Measurements from ENCODE around the gene MLLT3.

Gene MLLT3

GRCh38 chr9:20428976-20429375 lies 193.3 kb downstream of the MLLT3 start:
- no peak for DNase-seq (ENCODE audit: low read depth in 1 of 2, low spot score in 1 of 2)

DNA sequence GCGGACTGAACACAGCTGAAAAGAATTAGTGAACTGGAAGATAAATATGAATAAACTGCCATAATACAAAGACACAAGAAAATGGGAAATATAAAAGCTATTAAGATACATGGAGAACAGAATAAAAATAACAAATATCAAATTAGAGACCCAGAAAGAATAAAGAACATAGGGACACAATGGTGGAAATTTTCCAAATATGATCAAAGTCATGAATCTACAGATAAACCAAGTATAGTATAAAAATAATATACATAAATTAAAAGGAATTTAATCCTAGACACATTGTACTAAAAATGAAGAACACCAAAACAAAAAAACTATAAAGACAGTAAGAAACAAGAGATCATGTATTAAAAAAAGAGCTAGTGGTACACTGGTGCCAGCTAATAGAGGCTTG lies 194.9 kb downstream of the MLLT3 start:
- DNase-seq (ENCODE audit: low read depth in 1 of 2, low spot score in 1 of 2), result no peak

GRCh38 chr9:20426019-20426418 lies 196.3 kb downstream of the MLLT3 start:
- DNase-seq (ENCODE audit: low read depth in 1 of 2, low spot score in 1 of 2), result no peak

DNA sequence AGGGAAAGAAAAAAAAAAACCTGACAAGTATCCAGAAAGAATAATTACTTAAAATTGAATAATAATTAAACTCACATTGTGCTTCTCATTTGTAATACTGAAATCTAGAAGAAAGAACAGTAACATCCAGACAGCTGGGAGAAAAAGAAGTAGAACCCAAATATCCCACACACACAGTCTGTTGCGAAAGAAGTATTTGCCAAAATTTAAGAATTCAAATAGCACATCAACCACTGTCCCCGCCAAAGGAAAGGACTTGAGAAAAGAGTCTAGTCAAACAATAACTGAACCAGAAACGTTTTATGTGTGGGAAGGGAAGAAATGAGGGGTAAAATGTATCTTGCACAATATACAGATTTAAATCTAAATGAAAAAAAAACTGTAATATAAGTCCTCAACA lies 202.8 kb downstream of the MLLT3 start:
- DNase-seq (ENCODE audit: low read depth in 1 of 2, low spot score in 1 of 2), result no peak

DNA sequence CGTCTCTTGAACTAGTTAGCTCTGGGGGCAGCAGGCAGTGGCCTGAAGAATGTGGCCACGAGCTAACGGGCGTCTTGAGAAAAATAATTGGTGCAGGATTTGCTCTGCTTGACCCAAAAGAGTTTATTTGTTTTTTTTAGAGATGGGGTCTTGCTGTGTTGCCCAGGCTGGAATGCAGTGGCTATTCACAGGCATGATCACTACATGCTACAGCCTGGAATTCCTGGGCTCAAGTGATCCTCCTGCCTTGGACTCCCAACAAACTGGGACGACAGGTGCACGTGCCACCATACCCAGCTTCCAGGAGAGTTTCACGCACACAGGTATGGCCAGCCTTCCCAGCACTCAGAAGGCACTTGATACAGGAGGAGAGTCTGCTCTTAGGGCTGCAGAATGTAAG lies 203.8 kb downstream of the MLLT3 start:
- no peak for DNase-seq (ENCODE audit: low read depth in 1 of 2, low spot score in 1 of 2)

DNA sequence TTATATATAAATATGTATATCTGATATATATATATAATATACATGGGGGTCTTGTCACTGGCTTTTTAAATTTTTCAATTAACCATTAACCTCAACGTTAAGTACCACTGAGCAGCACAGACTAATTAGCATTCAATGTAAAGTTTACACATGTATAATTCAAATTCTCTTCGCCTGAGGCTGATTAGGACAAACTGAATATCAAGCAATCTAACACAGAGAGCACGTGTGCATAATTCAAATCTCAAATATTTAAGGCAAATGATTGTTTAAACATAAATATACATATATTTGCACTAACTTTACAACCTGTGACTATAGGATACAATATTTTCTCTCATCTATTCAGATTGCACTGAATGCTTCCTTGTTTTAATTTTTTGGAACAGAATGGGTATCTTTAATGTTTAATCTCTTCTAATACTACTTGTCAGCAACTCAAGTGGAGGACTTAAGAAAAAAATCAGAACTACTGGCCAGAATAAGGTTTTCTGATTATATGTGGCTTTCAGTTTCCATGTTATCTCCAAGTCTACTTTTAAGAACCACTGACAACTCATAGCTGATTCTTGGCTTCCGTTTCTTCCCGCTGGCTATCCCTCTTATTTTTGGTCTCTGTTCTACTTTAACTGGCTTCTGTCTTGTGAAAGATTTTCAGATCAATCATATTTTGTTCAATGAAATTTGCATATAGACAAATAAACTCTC lies 204.8 kb downstream of the MLLT3 start:
- no peak for DNase-seq (ENCODE audit: low read depth in 1 of 2, low spot score in 1 of 2)

- no peak for DNase-seq (ENCODE audit: low read depth in 1 of 2, low spot score in 1 of 2)
These were observed 208.1 kb downstream of the MLLT3 start for GRCh38 chr9:20414150-20414549.

DNA sequence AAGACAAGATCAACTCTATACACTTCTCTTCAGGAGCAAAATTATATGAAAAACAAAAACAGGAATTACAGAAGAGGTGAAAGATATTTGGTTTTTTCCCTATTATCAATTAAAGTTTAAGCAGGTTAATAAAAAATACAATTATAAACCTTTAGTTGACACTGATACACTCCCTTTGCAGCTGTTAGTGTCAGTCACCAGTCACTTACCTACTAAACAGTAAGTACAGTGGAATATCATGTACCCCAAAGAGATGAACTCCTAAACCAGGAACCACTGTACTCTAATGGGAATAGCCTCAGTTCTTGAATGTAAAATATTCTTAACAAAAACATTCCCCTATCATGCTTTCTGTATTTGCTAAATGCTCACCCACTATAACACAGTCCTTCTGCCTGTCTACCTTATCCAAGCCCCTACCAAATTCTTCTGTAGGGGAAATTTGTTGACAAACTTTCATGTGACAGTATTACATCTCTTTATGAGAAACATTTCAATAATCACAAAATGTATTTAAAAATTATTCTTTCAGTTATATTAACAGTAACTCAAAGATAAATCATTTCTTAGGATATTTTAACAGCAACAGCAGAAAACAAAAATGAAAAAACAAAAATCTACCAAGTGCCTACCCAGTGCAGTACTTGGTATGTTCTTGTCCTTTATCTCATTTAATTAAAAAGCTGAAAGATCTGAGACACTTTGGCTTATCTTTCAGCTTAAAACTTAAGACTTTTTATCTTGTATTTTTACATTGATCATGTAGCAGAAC lies 212.8 kb downstream of the MLLT3 start:
- DNase-seq (ENCODE audit: low read depth in 1 of 2, low spot score in 1 of 2), result no peak

- DNase-seq (ENCODE audit: low read depth in 1 of 2, low spot score in 1 of 2), result no peak
These were observed 213.8 kb downstream of the MLLT3 start for GRCh38 chr9:20408513-20408912.

DNA sequence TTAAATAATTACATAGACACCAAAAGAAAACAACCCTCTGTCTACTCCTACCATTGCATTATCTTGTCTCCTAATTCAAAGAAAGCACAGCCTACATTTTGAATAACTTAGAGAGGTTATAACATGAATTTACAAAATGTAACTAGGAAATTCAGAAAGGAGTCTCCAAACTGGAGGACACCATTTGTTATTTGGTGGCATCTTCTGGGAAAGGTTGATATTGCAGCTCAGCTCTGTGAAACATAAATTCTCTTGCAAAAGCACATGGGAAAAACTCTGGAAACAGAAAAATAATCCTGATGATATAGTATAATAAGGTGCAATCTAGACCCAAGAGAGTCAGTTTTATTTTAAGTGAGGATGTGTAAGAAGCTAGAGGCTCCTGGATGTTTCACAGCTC lies 215.3 kb downstream of the MLLT3 start:
- no peak for DNase-seq (ENCODE audit: low read depth in 1 of 2, low spot score in 1 of 2)

DNA sequence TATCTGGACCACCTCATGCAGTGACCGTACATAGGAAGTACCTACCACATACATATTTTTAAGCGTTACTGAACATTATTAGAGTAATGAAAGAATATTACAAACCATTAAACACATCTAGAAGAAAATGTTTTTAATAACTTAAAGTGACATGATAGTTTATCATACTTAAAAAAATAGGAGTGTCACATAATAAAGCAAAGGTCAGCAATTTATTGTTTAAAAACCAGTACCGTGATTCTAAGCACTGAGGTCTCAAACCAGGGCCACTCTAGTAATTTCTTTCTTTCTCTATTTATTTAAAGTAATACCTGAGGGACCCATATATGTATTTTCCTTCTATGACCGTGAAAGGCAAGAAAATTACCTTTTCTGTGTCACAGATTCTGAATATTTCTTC lies 216.0 kb downstream of the MLLT3 start:
- no peak for DNase-seq (ENCODE audit: low read depth in 1 of 2, low spot score in 1 of 2)

DNA sequence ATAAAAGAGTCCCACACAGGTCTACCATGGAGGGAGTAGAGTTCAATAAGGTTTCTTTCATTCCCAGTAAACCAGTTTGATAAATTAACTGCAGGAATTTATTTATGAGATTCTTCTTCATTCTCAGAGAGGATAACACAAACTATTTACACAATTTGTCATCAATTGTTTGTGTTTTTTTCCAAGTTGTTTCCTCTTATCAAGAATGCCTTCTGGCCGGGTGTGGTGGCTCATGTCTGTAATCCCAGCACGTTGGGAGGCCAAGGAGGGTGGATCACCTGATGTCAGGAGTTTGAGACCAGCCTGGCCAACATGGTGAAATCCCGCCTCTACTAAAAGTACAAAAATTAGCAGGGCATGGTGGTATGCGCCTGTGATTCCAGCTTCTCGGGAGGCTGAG lies 216.7 kb downstream of the MLLT3 start:
- no peak for DNase-seq (ENCODE audit: low read depth in 1 of 2, low spot score in 1 of 2)

DNA sequence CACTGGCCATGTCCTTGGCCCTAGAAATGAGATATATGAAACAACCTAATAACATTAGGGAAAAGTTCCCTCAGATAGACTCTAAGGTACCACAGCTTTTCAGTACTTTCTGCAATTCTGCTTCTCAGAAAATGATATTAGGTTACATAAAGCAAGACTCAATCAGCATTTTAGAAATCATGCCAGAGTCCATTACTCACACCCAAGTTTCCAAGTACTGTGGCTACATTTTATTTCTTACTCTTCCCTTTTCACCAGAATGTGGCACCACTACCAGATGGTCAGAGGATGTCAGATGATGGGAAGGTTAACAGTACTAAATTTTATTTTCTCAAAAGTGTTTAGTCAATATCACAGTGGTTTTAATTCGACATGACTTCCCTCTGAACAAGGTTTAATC lies 217.2 kb downstream of the MLLT3 start:
- DNase-seq (ENCODE audit: low read depth in 1 of 2, low spot score in 1 of 2), result no peak

DNA sequence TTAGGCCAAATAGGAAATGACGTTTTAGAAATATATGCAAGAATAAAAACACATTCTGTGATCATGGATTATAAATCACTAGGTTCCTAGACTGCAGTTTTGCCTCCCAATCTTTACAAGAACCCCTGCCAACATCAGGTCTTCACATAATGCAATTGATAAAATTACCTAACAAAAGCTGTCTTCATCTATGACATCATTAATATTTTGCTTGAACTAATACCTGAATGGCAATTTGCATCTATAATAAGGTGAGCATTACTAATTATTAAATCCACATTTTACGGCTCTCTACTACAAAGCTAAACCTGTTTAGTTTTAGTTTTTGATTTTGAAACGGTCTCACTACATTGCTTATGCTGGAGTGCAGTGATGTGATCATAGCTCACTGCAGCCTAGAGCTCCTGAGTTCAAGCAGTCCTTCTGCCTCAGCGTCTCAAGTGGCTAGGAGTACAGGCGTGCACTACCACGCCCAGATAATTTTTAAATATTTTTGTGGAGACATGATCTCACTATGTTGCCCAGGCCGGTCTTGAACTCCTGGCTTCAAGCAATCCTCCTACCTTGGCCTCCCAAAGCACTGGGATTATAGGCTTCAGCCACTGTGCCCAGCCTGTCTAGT lies 218.0 kb downstream of the MLLT3 start:
- DNase-seq (ENCODE audit: low read depth in 1 of 2, low spot score in 1 of 2), result no peak

DNA sequence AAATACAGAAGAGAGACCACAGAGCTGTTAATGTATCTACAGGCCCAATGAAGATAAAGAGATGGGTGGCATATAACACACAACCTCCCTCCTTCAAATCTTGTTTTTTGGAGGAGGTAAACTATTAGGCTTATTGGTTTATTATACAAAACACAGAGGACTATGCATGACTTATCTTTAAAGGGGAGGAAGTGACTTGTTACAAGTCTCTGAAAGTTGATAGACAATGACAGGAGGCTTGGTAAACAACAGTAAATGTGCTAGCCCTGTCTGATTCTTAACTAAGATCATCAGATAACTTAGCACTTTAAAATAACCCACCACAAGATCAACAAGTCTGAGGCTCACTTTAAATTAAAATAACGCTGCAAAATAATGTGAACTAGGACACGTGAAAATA lies 219.0 kb downstream of the MLLT3 start:
- no peak for DNase-seq (ENCODE audit: low read depth in 1 of 2, low spot score in 1 of 2)

GRCh38 chr9:20402273-20402875 lies 219.9 kb downstream of the MLLT3 start:
- no peak for DNase-seq (ENCODE audit: low read depth in 1 of 2, low spot score in 1 of 2)

DNA sequence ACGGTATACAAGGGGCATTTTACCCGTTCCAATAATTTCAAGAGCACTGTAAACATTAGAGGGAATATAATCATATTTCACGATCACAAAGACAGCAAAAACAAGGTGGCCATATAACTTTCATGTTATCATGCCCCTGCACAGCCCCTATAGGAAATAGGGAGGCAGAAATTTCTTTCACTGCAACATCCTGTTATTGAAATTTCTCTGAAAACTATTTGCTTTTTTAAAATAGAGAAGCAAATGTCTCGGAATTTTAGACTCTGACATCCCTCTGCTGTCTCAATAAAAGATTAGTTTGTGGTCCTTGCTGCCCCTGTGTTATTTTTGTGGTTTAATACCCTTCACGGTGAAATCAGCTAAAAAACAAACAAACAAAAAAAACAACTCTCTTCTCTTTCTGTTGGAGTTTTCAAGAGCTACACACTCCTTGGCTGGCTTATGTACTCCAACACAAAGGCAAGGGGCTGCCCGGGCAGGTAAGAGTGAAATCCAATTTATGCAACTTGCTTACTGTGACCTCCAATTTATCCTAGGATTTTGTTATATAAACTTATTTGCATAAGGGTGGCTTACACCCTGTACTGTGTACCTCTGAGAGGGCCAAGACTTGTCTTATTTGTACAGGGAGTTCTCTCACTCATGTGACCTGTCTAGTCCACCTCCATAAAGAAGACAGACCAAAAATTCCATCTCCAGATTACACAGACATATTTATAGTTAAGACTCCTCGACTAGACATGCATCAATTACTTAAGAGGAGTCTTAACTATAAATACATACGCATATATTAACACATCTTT lies 223.6 kb downstream of the MLLT3 start:
- DNase-seq (ENCODE audit: low read depth in 1 of 2, low spot score in 1 of 2), result no peak

GRCh38 chr9:20397348-20397747 lies 225.0 kb downstream of the MLLT3 start:
- DNase-seq (ENCODE audit: low read depth in 1 of 2, low spot score in 1 of 2), result no peak

DNA sequence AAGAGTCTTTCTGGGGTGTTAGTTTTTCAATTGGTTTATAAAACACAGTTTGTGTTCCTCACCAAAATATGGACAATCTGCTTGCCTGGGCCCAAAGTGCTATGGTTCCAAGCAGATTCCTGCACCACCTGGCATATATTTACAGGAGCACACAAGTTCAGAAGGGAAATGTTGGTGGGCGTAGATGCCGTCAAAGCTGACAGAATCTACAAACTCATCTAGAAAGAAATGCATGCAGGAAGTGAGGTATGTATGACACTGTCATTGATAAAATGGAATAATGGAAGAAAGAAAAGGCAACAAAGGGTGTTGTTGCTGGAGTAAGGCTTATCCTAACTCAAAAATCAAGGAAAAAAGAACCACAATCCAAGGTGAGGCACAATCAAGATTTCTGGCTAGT lies 225.8 kb downstream of the MLLT3 start:
- no peak for DNase-seq (ENCODE audit: low read depth in 1 of 2, low spot score in 1 of 2)

GRCh38 chr9:20395651-20396050 lies 226.6 kb downstream of the MLLT3 start:
- no peak for DNase-seq (ENCODE audit: low read depth in 1 of 2, low spot score in 1 of 2)

DNA sequence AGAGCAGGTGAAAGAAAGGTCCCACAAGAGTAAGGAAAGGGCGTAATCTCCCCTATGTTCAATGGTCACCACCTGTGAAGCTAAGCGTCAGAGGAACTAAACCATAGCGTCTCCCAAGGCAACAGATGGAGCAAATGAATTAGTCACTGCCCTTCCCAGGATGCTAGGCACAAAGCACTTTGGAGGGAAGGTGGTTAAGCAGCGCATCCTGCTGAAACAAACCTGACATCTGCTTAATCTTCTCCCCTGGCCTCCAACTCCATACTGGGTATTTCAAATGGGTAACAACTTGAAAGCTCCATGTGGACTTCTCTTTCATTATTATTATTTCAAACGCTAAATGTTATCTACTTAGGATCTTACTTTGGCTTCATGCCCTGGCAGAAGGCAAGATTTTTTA lies 227.3 kb downstream of the MLLT3 start:
- DNase-seq (ENCODE audit: low read depth in 1 of 2, low spot score in 1 of 2), result no peak
